GM23338 (cell line): Measurements from ENCODE around the gene MYO9B. TPM values are rescaled to one million over a fixed set of nuclear protein-coding genes. Genes with fewer than 3 reads are reported as not detected.

ENCODE experiments used
- ATAC-seq: fragments of 200-7000 bp; cut with Tn5 transposase; 3 replicates; pipeline ENCODE4 v1.9.1; 2020
- DNase-seq: peaks from one replicate; pipeline ENCODE4 v3.0.0-alpha.2; 2015; ENCODE audit warnings: low spot score
- H2AFZ ChIP-seq: fragments of 200-600 bp; sonication (generic); 2 replicates; pipeline ENCODE4 v1.8.0; 2016; ENCODE audit warnings: antibody characterized with exemption, mild to moderate bottlenecking, moderate library complexity
- H3F3A ChIP-seq: fragments of 200-600 bp; sonication (generic); replicated peaks from 2 replicates; pipeline ENCODE4 v1.8.0; 2017; ENCODE audit warnings: antibody characterized with exemption, mixed run types, low read depth
- H3K27ac ChIP-seq: fragments of 200-600 bp; sonication (generic); 2 replicates; pipeline ENCODE4 v1.6.1; 2016; ENCODE audit warnings: low read depth
- H3K27me3 ChIP-seq: fragments of 200-600 bp; sonication (generic); 2 replicates; pipeline ENCODE4 v1.8.0; 2016; ENCODE audit warnings: mild to moderate bottlenecking, mixed run types, moderate library complexity; ENCODE audit not compliant: insufficient read depth
- H3K36me3 ChIP-seq: fragments of 200-600 bp; sonication (generic); 2 replicates; pipeline ENCODE4 v1.8.0; 2016; ENCODE audit warnings: mild to moderate bottlenecking; ENCODE audit not compliant: insufficient read depth
- H3K4me1 ChIP-seq: fragments of 200-600 bp; sonication (generic); 2 replicates; pipeline ENCODE4 v1.8.0; 2016; ENCODE audit warnings: mild to moderate bottlenecking, moderate library complexity; ENCODE audit not compliant: insufficient read depth
- H3K4me2 ChIP-seq: fragments of 200-600 bp; sonication (generic); 2 replicates; pipeline ENCODE4 v1.7.1; 2017; ENCODE audit warnings: mixed run types
- H3K4me3 ChIP-seq: fragments of 200-600 bp; sonication (generic); 2 replicates; pipeline ENCODE4 v1.6.1; 2016; ENCODE audit warnings: mixed run types
- H3K79me2 ChIP-seq: fragments of 200-600 bp; sonication (generic); replicated peaks from 2 replicates; pipeline ENCODE4 v1.8.0; 2017; ENCODE audit warnings: mild to moderate bottlenecking; ENCODE audit not compliant: insufficient read depth
- H3K9me2 ChIP-seq: fragments of 200-600 bp; sonication (generic); 2 replicates; pipeline ENCODE4 v1.8.0; 2017; ENCODE audit not compliant: insufficient read depth
- H4K20me1 ChIP-seq: fragments of 200-600 bp; sonication (generic); replicated peaks from 2 replicates; pipeline ENCODE4 v1.8.0; 2017; ENCODE audit warnings: mild to moderate bottlenecking; ENCODE audit not compliant: insufficient read depth
- H3K27ac Mint-ChIP-seq: 2 replicates; pipeline ENCODE4 v1.8.0; 2020; ENCODE audit warnings: inconsistent platforms, mild to moderate bottlenecking, moderate library complexity, mixed read lengths
- H3K27me3 Mint-ChIP-seq: 3 replicates; pipeline ENCODE4 v1.8.0; 2022; ENCODE audit warnings: low read depth, mild to moderate bottlenecking, moderate library complexity, mixed read lengths, inconsistent platforms; ENCODE audit not compliant: insufficient read depth, poor library complexity
- H3K36me3 Mint-ChIP-seq: 3 replicates; pipeline ENCODE4 v1.8.0; 2021; ENCODE audit warnings: low read depth, mild to moderate bottlenecking, inconsistent platforms, moderate library complexity, mixed read lengths
- H3K4me1 Mint-ChIP-seq: 3 replicates; pipeline ENCODE4 v1.8.0; 2020; ENCODE audit warnings: mild to moderate bottlenecking, inconsistent platforms, mixed read lengths
- H3K4me3 Mint-ChIP-seq: 3 replicates; pipeline ENCODE4 v1.8.0; 2021; ENCODE audit warnings: moderate library complexity, mild to moderate bottlenecking, inconsistent platforms, mixed read lengths
- H3K9me3 Mint-ChIP-seq: 3 replicates; pipeline ENCODE4 v1.8.0; 2020; ENCODE audit warnings: moderate library complexity, mild to moderate bottlenecking, inconsistent platforms, mixed read lengths
- CREB1 ChIP-seq: fragments of 250-450 bp; sonication (Bioruptor Pico); IDR thresholded peaks from 2 replicates; pipeline ENCODE4 v1.5.0; 2020; ENCODE audit warnings: low read depth, mild to moderate bottlenecking, moderate library complexity
- CTCF ChIP-seq, 2 experiments: fragments of 200-600 bp in 1 of 2; sonication (generic) in 1 of 2; conservative IDR thresholded peaks; 2 replicates each; pipeline versions ENCODE4 v1.5.1 to v1.6.1; 2016 to 2017; ENCODE audit warnings: antibody characterized with exemption in 2 of 2, low read depth in 2 of 2, mild to moderate bottlenecking in 2 of 2, moderate library complexity in 1 of 2
- ETS1 ChIP-seq: IDR thresholded peaks from 2 replicates; pipeline ENCODE4 v1.6.1; 2016; ENCODE audit warnings: antibody characterized with exemption
- EZH2 ChIP-seq: fragments of 200-600 bp; sonication (generic); IDR thresholded peaks from one replicate; pipeline ENCODE4 v1.8.0; 2017; ENCODE audit warnings: antibody characterized with exemption, mild to moderate bottlenecking, low read depth; ENCODE audit not compliant: unreplicated experiment
- EZH2phosphoT487 ChIP-seq: fragments of 200-600 bp; sonication (generic); IDR thresholded peaks from one replicate; pipeline ENCODE4 v1.8.1; 2018; ENCODE audit warnings: antibody characterized with exemption; ENCODE audit not compliant: unreplicated experiment
- JUNB ChIP-seq: IDR thresholded peaks from one replicate; pipeline ENCODE4 v1.6.1; 2016; ENCODE audit warnings: antibody characterized with exemption; ENCODE audit not compliant: unreplicated experiment
- NANOG ChIP-seq: IDR thresholded peaks from 2 replicates; pipeline ENCODE4 v1.6.1; 2016; ENCODE audit warnings: antibody characterized with exemption, borderline replicate concordance
- STAT1 ChIP-seq: IDR thresholded peaks from one replicate; pipeline ENCODE4 v1.6.1; 2016; ENCODE audit warnings: antibody characterized with exemption; ENCODE audit not compliant: unreplicated experiment
- ZNF331 ChIP-seq: fragments of 250-450 bp; sonication (Bioruptor Pico); IDR thresholded peaks from 2 replicates; pipeline ENCODE4 v1.5.0; 2020; ENCODE audit warnings: low read depth, mild to moderate bottlenecking, moderate library complexity
- ZNF462 ChIP-seq: fragments of 250-450 bp; sonication (Bioruptor Pico); IDR thresholded peaks from 2 replicates; pipeline ENCODE4 v1.5.0; 2020; ENCODE audit warnings: mild to moderate bottlenecking, moderate library complexity
- polyA plus RNA-seq: library from polyadenylated mRNA; unstranded; fragments of >200 nt; fragmentation: Nextera tagmentation; extraction: Ambion mirVana; gene quantifications from 2 replicates; pipeline ENCODE4 v1.2.1, GENCODE V29; 2016
- total RNA-seq: library from RNA; depleted of rRNA; stranded (reverse); fragments of >200 nt; shearing (Covaris generic); gene quantifications from 2 replicates; pipeline ENCODE4 v1.2.3, GENCODE V29; 2014

The MYO9B gene
- total and polyA plus RNA-seq, 2 experiments from 2014 or later, result 28.7 to 61.3 TPM

GRCh38 chr19:17090583-17090982 is 15.0 kb downstream of the MYO9B start (continued):
- TF ChIP-seq ZNF462 (CRISPR knock-in tag) (no peak), CTCF (conservative IDR thresholded peaks at IDR 0.05; ENCODE audit: low read depth in 2 of 2) (no peak), ETS1 (no peak), NANOG (no peak), EZH2phosphoT487 (no peak)

GRCh38 chr19:17091758-17092333 is 16.3 kb downstream of the MYO9B start:
- H3K27ac Mint-ChIP-seq, result no peak overlapping the region
- peaks cover 12% of the 10 kb centered on the region; the same call in 1 of the 3 replicates for H3K36me3 Mint-ChIP-seq
- ATAC-seq, result peak; percentile 67
- H3K4me1 ChIP-seq, result peaks cover 6% of the 10 kb centered on the region
- no peaks in the 10 kb centered on the region for H3K27me3 ChIP-seq
- no peak overlapping the region for H3K27ac ChIP-seq
- peaks cover 15% of the 10 kb centered on the region for H3K27me3 Mint-ChIP-seq
- no peak for DNase-seq
- H3K79me2 ChIP-seq, result peaks cover 79% of the 10 kb centered on the region
- peaks cover 7% of the 10 kb centered on the region for H4K20me1 ChIP-seq
- H3K9me2 ChIP-seq, result no peaks in the 10 kb centered on the region
- no peak overlapping the region for H2AFZ ChIP-seq
- H3K36me3 ChIP-seq, result no peaks in the 10 kb centered on the region
- peaks cover 14% of the 10 kb centered on the region; the same call in 2 of the 3 replicates for H3K4me1 Mint-ChIP-seq
- H3K9me3 Mint-ChIP-seq, result 0 out of 3 replicates have a peak, but pooled peaks cover 3% of the 10 kb centered on the region
- H3F3A ChIP-seq, result peaks cover 2% of the 10 kb centered on the region; the same call in 1 of the 2 replicates
- 0 out of 2 replicates have a peak overlapping the region, but pooled peaks have one; percentile 14 for H3K4me2 ChIP-seq
- H3K4me3 ChIP-seq, result no peak overlapping the region
- H3K4me3 Mint-ChIP-seq, result no peak overlapping the region
- TF ChIP-seq JUNB (no peak), EZH2 (no peak), STAT1 (no peak), ZNF331 (CRISPR knock-in tag) (no peak), CREB1 (CRISPR knock-in tag) (no peak), NANOG (no peak)
